T-helper 2 cell treated with Interferon-gamma antibody and Interleukin-4, amounts not matched to agents 5 μg/mL and 100 μg/mL, for 36 hours (primary cell): ENCODE measurements around the gene OSBPL6.
"Not testable (repeated sequence)": the region's sequence is repeated elsewhere in the genome, so short reads cannot be mapped to it uniquely, and the experiment has no call there.

Experiments
- DNase-seq: peaks from one replicate; pipeline ENCODE4 v3.0.0; 2021; ENCODE audit warnings: low spot score
- H3K27ac Mint-ChIP-seq: one replicate; pipeline ENCODE4 v1.8.0; 2021; ENCODE audit warnings: mild to moderate bottlenecking, mixed read lengths
- H3K27me3 Mint-ChIP-seq: one replicate; pipeline ENCODE4 v1.8.0; 2021; ENCODE audit warnings: low read depth, mixed read lengths
- H3K36me3 Mint-ChIP-seq: one replicate; pipeline ENCODE4 v1.8.0; 2021; ENCODE audit warnings: low read depth, mixed read lengths
- H3K4me1 Mint-ChIP-seq: one replicate; pipeline ENCODE4 v1.8.0; 2021; ENCODE audit warnings: low read depth, mixed read lengths
- H3K4me3 Mint-ChIP-seq: one replicate; pipeline ENCODE4 v1.8.0; 2022; ENCODE audit warnings: mild to moderate bottlenecking, moderate library complexity, mixed read lengths
- H3K9me3 Mint-ChIP-seq: one replicate; pipeline ENCODE4 v1.8.0; 2021; ENCODE audit warnings: mixed read lengths

Gene OSBPL6

DNA sequence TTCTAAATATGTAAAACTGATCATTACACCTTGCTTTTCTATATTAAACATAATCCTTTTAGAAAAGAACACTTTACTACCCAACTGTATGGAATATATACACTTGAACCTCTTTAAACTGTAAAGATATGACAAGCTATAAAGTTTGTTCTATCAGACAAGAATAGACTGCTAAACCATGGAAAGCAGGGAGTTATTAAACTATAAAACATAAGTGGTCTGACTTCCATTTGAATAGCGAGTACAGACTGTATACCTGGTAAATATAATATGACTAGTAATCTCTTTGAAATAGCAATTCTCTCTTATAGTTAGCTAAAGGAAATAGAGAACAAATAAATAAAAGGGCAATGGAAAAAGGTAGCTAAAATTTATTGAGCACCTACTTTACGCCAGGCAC, 131.0 kb downstream of the OSBPL6 start:
- Mint-ChIP-seq H3K36me3 (no peaks in the 10 kb centered on the region), H3K27me3 (peaks cover 29% of the 10 kb centered on the region), H3K4me1 (no peaks in the 10 kb centered on the region), H3K4me3 (no peak overlapping the region), H3K27ac (no peak overlapping the region), H3K9me3 (no peaks in the 10 kb centered on the region)
- DNase-seq = no peak

DNA sequence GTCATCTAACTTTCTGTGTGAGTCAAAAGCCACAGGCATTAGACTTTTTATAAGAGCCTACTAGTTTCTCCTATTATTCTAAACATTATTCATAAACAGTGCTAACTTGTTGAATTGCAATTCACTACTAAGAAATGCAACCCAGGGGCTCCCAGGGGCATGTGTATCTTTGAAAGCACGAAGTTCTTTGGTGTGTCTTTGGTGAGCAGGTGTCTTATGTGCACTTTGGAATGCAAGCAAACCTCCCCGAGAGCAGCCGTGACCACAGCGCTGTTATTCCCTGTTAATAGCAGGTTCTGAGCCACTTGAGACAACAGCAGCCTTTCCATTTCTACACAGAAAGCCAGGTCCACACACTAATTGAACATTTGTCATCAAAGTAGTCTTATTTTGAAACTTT, 133.2 kb downstream of the OSBPL6 start:
- H3K9me3 Mint-ChIP-seq = no peaks in the 10 kb centered on the region
- no peak overlapping the region for H3K4me3 Mint-ChIP-seq
- H3K27me3 Mint-ChIP-seq = peaks cover 20% of the 10 kb centered on the region
- no peaks in the 10 kb centered on the region for H3K4me1 Mint-ChIP-seq
- H3K27ac Mint-ChIP-seq = no peak overlapping the region
- DNase-seq = no peak
- H3K36me3 Mint-ChIP-seq = no peaks in the 10 kb centered on the region

DNA sequence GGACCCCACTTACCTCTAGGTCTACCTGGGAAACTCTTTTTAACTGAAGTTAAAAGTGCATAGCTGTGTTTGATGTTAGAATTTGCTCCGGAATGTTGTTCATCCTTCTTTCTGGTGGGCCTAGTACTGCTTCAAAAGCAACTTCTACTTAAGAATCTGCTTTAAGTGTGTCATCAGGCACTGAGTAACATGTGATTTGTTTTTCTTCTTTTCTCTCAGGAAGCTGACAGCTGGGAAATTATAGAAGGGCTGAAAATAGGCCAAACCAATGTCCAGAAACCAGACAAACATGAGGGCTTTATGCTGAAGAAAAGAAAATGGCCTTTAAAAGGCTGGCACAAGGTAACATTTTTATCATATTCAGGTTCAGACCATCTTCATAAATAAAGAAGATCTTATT, 133.7 kb downstream of the OSBPL6 start:
- no peaks in the 10 kb centered on the region for H3K9me3 Mint-ChIP-seq
- H3K4me1 Mint-ChIP-seq = no peaks in the 10 kb centered on the region
- no peak overlapping the region for H3K27ac Mint-ChIP-seq
- H3K4me3 Mint-ChIP-seq = no peak overlapping the region
- DNase-seq = no peak
- H3K27me3 Mint-ChIP-seq = peaks cover 19% of the 10 kb centered on the region
- no peaks in the 10 kb centered on the region for H3K36me3 Mint-ChIP-seq

DNA sequence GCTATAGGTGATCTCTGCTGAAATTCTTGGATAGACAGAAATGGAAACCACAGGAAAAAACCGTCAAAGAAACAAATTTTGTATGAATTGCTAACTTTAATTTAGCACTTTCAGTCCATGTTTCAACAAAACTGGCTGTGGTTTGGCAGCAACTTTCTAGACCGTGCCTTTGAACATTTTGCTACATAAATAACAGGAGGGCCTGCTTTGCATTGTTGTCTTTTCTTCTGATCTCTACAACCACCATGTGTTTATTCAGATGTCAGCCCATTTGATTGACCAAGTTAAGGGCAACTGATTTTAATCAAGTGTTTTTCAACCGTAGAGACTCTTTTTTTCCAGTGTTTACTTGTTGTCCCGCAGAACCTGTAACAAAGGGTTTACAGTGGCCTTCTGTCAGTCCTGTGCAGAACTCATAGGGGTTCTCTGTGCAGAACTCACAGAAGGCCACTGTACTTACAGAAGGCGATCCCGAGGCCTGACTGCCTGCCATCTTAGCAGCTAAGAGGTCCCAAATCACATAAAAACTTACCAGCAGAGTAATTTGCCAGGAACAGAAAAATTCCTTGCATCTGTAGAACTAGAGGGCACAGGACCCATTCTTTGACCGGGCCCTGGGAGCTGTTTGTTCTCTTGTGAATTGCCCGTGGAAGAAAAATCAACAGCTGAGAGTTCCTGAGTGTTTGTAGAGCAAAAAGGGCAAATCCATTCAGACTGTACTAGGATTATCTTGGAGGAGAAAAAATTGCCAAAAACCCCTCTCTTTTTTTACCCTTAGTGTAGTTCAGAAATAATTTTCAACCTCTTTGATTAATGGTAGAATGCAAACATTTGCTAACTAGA, 136.1 kb downstream of the OSBPL6 start:
- peaks cover 2% of the 10 kb centered on the region for H3K27me3 Mint-ChIP-seq
- no peak overlapping the region for H3K27ac Mint-ChIP-seq
- H3K9me3 Mint-ChIP-seq = no peaks in the 10 kb centered on the region
- no peaks in the 10 kb centered on the region for H3K36me3 Mint-ChIP-seq
- no peak for DNase-seq
- H3K4me1 Mint-ChIP-seq = no peaks in the 10 kb centered on the region
- no peak overlapping the region for H3K4me3 Mint-ChIP-seq

DNA sequence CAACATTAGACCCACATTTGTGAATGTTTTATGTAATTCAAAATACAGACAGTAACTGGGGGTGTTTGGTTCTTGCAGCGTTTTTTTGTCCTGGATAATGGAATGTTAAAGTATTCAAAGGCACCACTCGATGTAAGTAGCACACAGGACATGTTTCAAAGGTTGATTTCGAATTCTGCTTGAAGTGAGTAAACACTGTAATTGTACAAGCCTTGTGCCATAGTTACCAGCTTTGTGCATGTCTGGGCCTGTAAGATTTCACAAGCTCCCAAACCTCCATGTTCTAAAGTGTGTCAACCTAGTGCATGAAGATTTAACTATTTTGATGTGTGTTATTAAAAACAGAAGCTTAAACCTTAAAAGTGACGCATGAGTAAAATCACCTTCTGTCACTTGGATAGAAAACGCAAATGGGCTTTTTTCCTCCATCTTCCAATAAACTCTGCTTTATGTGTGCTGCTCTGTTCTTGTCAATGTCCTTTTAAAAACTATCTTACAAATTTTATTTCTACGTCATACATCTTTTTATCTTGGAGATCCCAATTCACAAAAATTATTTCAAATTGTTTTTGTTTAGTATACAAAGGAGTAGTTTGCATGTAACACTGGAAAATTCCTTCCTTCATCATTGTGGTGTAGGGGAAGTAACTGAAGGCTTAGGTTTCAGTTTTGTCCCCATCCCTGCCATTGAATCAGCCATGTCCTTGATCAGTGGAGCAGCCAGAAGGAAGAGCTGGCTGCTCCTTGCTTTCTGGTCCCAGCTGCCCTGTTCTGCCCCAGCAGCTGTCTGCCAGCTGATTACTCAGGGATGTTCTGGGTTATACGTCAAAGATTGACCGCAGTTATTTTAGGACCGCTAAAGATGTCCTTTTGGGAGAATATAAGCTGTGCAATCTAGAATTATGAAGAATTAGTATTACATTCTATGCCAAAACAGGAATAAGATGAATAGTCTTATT, 137.4 kb downstream of the OSBPL6 start:
- DNase-seq = no peak
- Mint-ChIP-seq H3K4me3 (no peak overlapping the region), H3K4me1 (no peaks in the 10 kb centered on the region), H3K27ac (no peak overlapping the region), H3K36me3 (no peaks in the 10 kb centered on the region), H3K27me3 (peaks cover 3% of the 10 kb centered on the region), H3K9me3 (no peaks in the 10 kb centered on the region)

DNA sequence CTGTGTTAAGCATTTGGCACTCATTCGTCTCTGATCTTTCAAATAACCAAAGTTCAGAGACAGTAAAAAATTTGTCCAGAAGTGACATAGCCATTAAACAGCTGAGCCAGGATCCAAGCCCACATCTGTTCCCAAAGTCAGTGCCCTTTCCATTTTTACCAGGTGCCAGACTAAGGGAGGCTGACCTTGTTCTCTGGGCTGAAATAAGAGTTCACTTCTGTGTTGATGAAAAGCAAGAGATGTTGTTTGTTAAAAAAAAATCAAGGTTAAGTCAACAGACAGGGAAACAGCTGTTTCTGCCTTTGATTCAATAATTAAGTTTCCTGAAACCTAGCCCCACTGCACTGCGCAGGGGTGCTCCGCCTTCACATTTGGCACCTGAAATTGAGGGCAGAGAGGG, 139.5 kb downstream of the OSBPL6 start:
- Mint-ChIP-seq H3K9me3 (no peaks in the 10 kb centered on the region), H3K27me3 (peaks cover 3% of the 10 kb centered on the region), H3K4me3 (no peak overlapping the region), H3K4me1 (no peaks in the 10 kb centered on the region), H3K36me3 (no peaks in the 10 kb centered on the region), H3K27ac (no peak overlapping the region)
- DNase-seq = no peak

DNA sequence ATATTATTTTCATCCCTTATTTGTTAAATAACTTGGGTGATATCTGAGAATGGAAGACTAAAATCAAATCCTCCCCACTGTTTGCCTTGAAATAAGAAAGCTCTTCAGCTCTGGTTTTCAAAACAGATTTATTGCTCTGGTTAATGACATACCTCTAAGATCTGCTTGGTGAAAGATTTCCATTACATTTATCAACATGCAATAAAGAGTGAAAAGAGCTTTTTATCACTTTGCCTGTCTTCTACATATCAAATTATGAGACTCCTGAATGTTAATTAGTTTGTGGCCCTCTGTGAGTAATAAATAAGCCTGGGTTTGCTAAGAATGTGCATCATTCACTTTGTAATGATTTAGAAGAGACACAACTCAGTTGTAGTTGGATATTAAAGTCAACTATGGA, 140.9 kb downstream of the OSBPL6 start:
- H3K4me3 Mint-ChIP-seq = no peak overlapping the region
- no peaks in the 10 kb centered on the region for H3K4me1 Mint-ChIP-seq
- H3K27me3 Mint-ChIP-seq = peaks cover 6% of the 10 kb centered on the region
- no peak overlapping the region for H3K27ac Mint-ChIP-seq
- DNase-seq = no peak
- no peaks in the 10 kb centered on the region for H3K9me3 Mint-ChIP-seq
- no peaks in the 10 kb centered on the region for H3K36me3 Mint-ChIP-seq

DNA sequence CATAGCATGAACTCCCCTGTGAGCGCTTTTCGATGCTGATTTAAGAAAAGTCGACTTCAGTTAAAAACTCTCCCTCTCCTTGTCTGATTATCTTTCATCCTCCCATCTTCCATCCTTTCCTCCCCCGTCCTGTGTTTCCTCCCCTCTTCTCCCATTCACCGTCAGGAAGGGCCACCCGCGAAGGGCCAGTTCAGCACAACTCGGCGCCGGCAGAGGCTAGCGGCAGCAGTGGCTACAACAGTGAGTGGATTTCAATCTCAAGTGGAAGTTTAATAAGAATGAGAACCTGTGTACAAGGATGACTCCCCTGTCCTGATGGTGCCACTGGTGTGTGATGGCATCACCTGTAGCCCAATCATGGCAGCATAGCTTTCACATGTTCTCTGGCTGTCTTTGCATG, 149.8 kb downstream of the OSBPL6 start:
- Mint-ChIP-seq H3K27me3 (peaks cover 26% of the 10 kb centered on the region), H3K4me1 (no peaks in the 10 kb centered on the region), H3K9me3 (no peaks in the 10 kb centered on the region), H3K4me3 (no peak overlapping the region), H3K27ac (no peak overlapping the region), H3K36me3 (no peaks in the 10 kb centered on the region)
- no peak for DNase-seq

DNA sequence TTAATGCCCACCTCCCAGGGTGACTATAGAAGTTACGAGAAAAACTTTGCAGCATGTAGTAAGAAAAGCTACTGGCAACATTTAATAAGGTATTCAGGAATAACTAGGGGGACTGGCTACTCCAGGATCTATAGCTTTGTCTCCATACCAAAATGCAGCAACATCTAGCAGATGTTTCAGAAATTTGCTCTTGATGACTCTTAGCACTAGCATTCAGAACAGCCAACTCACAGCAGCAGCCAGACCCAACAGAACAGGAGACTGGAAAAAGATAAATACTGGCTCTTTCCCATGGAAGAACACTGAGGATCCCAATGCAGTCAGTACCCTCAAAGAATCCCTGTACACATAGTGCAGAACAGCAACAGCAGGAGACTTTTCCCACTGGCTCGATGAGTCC, 151.6 kb downstream of the OSBPL6 start:
- peaks cover 28% of the 10 kb centered on the region for H3K27me3 Mint-ChIP-seq
- no peaks in the 10 kb centered on the region for H3K4me1 Mint-ChIP-seq
- H3K9me3 Mint-ChIP-seq = no peaks in the 10 kb centered on the region
- DNase-seq = no peak
- no peaks in the 10 kb centered on the region for H3K36me3 Mint-ChIP-seq
- H3K4me3 Mint-ChIP-seq = no peak overlapping the region
- H3K27ac Mint-ChIP-seq = no peak overlapping the region

DNA sequence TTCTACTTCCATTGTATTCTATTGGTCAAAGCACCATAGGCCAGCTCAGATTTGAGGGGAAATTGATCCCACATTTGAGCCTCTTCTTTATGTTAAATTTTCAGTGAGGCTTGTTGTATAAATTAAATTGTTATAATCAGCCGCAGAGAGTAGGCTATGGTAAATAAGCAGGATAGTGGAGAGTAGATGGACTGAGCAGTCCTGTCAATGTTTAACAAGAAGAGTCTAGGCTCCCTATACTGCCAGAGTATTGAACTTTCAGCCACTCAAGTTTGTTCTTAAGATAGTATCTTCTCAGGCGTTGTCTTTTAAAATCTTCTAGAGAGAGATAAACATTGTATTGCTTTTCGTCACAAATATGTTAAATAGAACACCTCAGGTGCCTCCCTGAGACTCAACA, 155.7 kb downstream of the OSBPL6 start:
- Mint-ChIP-seq H3K4me1 (no peaks in the 10 kb centered on the region), H3K27ac (no peak overlapping the region), H3K9me3 (no peaks in the 10 kb centered on the region), H3K27me3 (peaks cover 32% of the 10 kb centered on the region), H3K36me3 (no peaks in the 10 kb centered on the region), H3K4me3 (no peak overlapping the region)
- no peak for DNase-seq

DNA sequence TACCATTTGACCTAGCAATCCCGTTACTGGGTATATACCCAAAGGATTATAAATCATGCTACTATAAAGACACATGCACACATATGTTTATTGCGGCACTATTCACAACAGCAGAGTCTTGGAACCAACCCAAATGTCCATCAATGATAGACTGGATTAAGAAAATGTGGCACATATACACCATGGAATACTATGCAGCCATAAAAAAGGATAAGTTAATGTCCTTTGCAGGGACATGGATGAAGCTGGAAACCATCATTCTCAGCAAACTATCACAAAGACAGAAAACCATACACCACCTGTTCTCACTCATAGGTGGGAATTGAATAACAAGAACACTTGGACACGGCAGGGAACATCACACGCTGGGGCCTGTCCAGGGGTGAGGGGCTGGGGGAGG, 163.4 kb downstream of the OSBPL6 start:
- not testable (repeated sequence) for H3K9me3 Mint-ChIP-seq, H3K4me1 Mint-ChIP-seq, DNase-seq, H3K27me3 Mint-ChIP-seq, H3K4me3 Mint-ChIP-seq, H3K36me3 Mint-ChIP-seq, H3K27ac Mint-ChIP-seq

DNA sequence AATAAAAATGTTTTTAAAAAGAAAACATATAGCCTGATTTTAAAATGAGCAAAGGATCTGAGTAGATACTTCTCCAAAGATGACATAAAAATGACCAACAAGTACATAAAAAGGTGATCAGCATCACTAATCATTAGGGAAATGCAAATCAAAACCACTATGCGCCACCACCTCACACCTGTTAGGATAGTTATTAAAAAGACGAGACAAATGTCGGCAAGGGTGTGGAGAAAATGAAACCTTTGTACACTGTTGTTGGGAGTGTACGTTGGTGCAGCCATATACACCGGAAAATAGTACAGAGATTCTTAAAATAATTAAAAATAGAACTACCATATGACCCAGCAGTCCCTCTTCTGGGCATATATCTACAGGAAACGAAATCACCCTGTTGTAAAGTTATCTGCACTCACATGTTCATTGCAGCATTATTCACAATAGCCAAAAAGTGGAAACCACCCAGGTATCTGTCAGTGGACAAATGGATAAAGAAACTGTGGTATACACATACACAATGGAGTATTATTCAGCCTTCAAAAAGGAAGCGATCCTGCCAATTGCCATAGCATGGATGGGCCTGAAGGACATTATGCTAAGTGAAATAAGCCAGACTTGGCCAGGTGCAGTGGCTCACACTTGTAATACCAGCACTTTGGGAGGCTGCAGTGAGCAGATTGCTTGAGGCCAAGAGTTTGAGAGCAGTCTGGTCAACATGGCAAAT, 165.0 kb downstream of the OSBPL6 start:
- H3K4me1 Mint-ChIP-seq = no peaks in the 10 kb centered on the region
- H3K4me3 Mint-ChIP-seq = no peak overlapping the region
- no peak overlapping the region for H3K27ac Mint-ChIP-seq
- H3K36me3 Mint-ChIP-seq = no peaks in the 10 kb centered on the region
- peaks cover 7% of the 10 kb centered on the region for H3K27me3 Mint-ChIP-seq
- DNase-seq = no peak
- peaks cover 6% of the 10 kb centered on the region for H3K9me3 Mint-ChIP-seq

DNA sequence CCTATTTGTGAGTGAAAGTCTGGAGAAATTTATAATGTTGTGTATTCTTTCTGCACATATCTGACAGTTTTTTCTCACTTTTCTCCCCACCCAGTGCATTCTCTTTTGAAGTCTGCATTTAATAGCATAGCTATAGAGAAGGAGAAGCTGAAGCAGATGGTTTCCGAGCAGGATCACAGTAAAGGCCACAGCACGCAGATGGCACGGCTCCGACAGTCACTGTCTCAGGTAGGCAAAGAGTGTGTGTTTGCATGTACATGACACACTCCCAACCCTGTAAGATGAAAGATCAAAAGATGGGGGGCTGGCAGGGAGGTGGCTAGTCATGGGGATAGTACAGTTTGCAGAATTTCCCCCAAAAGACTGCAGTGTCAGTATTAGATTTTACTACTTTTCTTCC, 167.3 kb downstream of the OSBPL6 start:
- H3K9me3 Mint-ChIP-seq = peaks cover 6% of the 10 kb centered on the region
- H3K27me3 Mint-ChIP-seq = peaks cover 4% of the 10 kb centered on the region
- DNase-seq = no peak
- no peaks in the 10 kb centered on the region for H3K36me3 Mint-ChIP-seq
- H3K27ac Mint-ChIP-seq = no peak overlapping the region
- no peaks in the 10 kb centered on the region for H3K4me1 Mint-ChIP-seq
- H3K4me3 Mint-ChIP-seq = no peak overlapping the region

DNA sequence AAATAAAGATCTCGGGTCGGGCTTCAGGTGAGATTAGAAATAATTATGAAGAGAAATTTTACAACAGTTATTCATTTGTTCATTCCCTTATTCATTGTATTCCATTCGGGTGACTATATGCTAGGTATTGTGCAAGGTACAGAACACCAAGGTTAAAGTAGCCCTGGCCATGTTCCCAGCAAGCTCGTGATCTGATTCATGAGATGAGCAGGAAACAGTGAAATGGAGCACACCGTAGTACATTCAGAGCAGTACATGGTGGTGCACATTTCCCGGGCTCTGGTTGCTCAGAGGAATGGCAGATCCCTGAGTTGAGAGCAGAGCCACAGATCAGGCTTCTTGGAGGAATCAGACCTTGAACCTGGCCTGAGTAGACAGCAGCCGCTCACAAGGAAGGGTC, 168.9 kb downstream of the OSBPL6 start:
- no peak for DNase-seq
- H3K36me3 Mint-ChIP-seq = no peaks in the 10 kb centered on the region
- H3K27ac Mint-ChIP-seq = no peak overlapping the region
- H3K4me3 Mint-ChIP-seq = no peak overlapping the region
- no peaks in the 10 kb centered on the region for H3K4me1 Mint-ChIP-seq
- peaks cover 4% of the 10 kb centered on the region for H3K27me3 Mint-ChIP-seq
- H3K9me3 Mint-ChIP-seq = peaks cover 6% of the 10 kb centered on the region
